Dermis blood vessel endothelial cell (primary cell): ENCODE results near the gene NKX1-2. TPM values are rescaled to one million over a fixed set of nuclear protein-coding genes. Genes with fewer than 3 reads are reported as not detected.

ENCODE experiments used
- DNase-seq: peaks from one replicate; pipeline ENCODE4 v3.0.0; 2010
- total RNA-seq: library from RNA; depleted of rRNA; stranded (reverse); fragments of >200 nt; gene quantifications from 2 replicates; pipeline ENCODE4 v1.2.3, GENCODE V29; 2014

NKX1-2 gene
- total RNA-seq, 1 donor from 2014 or later: not detected

DNA sequence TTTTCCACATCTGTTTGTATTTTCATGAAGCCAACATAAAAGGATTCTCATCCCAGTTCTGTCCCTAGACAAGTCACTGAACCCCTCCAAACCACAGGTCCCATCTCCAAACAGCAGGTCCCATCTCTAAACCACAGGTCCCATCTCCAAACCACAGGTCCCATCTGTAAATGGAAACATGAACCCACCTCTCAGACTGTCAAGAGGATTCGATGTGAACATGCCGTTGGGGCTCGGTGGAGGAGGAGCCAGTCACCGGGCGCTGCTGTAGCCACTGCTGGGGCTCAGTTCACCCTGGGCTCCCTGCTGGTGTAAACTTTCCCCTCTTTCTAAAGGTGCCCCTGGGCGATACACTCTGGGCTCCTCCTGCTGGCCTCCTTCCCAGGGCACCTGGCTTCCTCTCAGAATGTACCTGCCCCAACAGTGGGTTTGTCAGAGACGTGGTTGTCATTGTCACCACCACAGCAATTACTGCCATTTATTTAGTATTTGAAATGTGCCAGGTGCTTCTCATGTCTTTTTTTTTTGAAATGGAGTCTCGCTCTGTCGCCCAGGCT is 24.8 kb upstream of the NKX1-2 start:
- no peak for DNase-seq

DNA sequence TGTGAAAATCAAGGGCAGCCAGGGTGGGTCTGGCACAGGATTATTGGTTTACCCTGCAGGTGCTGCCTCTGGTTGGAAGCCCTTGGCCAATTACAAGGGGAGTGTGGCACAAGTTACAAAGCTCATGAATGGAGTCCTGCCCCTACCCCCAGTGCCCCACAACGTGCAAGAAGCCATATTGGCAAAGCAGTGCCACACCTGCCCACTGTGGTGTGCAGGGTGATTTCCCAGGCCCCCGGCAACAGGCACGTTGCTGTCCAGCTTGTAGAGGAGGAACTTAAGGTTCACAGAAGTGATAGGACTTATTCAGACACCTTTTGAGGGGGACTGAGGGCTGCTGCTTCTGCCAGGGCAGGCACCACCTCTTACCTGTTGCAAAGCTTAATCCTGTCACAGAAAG is 23.2 kb upstream of the NKX1-2 start:
- no peak for DNase-seq

DNA sequence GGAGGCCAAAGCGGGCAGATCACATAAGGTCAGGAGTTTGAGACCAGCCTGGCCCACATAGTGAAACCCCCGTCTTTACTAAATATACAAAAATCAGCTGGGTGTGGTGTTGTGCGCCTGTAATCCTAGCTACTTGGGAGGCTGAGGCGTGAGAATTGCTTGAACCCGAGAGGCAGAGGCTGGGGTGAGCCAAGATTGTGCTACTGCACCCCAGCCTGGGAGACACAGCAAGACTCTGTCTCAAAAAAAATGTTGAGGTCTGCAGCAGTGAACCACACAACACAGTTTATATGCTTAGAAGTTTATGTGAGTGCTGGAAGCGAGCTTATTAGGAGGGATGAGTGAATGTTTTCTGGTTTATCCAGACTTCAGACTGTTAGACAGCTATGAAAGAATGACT is 22.2 kb upstream of the NKX1-2 start:
- DNase-seq: no peak

DNA sequence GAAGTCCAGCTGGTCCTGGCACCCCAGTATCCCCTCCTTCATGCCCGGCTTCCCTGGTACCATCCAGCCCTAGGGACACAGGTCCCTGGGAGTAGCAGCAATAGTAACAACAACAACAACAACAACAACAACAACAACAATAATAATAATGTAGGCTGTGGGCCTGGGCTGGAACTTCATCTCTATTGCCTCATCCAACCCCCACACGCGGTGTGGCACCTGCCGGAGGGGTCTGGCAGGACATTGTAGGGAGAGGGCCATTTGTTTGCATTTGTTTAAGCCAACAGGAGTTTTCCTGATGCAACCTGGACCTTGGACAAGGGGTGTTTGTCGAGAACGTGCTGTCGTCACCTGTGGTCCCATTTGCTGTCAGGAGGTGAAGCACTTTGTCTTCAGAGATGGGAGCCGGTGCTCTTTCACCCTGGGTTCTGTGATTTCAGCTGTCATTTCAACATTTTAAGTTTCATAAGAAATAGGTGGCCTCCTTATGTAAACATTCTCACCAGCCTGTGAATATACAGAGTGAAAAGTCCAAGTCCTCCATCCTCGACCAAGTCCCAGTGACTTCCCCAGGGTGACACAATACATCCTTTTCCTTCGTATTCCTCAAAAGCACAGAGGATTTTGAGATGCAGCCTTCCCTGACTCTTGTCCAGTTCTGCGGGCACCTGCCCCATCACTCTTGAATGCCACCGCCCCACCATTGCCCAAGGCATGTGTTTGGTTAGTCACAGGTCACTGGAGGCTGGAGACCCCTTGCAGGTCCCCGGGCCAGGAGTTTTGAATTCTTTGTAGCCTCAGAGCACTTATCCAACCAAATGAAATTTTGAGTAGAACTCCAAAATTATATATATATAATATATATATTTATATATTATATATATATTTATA is 21.0 kb upstream of the NKX1-2 start:
- DNase-seq: no peak

DNA sequence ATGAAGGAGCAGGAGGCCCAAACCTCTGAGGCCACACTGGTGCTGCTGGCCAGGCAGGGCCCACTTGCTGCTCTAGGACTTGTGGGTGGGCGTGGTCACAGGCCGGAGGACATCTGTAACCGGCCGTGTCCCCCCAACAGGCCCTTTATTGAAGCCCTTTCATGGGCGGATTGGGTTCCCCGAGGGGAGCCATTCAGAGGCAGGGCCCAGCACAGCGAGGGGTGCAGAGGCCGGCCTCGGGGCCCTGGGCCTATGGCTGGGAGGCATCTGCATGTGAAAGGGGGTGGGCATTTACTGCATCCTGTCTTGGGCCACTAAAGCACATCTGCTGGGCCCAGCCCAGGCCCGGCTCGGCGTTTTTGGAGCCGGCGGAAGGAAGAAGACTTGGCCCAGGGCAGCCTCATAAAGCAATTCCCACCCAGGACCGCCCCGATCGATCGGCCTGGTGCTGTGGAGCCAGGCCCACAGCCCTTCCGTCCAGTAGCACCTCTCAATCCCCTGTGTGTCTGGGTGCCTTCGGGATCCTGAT is 20.2 kb upstream of the NKX1-2 start:
- DNase-seq: no peak

DNA sequence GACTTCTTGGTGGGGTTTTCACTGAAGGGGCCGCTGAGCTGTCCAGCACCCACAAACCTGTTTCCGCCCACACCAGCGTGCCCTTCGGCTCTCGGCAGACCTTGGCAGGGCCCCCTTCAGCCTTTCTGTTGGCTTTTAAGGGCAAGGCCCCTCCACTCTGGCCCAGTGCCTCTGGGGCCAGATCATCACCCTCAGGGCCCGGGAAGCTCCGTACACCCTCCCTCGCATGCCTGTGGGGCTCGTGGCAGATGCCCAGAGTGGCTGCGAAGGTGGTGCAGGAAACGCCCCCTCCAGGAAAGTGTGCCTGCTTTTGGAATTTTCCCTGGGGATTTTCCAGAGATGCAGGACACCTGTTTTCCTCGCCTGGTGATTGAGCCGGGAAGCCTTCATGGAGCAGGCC is 18.8 kb upstream of the NKX1-2 start:
- DNase-seq: no peak

DNA sequence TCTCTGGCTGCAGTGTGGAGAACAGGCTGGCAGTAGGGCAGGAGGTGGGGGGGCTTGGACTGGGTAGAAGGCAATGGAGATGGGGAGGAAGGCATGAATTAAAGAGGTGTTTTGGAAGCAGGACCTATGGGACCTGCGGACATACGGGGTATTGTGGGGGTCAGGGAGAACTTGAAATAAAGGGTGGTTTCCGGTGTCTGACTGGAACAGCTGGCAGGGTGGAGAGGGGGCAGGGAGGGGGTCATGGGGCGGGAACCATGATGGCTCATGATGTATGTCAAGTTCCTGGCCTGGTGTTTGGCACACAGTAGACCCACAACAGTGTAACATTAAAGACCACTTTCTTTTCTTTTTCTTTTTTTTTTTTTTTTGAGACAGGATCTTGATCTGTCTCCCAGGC is 17.3 kb upstream of the NKX1-2 start:
- DNase-seq: no peak

DNA sequence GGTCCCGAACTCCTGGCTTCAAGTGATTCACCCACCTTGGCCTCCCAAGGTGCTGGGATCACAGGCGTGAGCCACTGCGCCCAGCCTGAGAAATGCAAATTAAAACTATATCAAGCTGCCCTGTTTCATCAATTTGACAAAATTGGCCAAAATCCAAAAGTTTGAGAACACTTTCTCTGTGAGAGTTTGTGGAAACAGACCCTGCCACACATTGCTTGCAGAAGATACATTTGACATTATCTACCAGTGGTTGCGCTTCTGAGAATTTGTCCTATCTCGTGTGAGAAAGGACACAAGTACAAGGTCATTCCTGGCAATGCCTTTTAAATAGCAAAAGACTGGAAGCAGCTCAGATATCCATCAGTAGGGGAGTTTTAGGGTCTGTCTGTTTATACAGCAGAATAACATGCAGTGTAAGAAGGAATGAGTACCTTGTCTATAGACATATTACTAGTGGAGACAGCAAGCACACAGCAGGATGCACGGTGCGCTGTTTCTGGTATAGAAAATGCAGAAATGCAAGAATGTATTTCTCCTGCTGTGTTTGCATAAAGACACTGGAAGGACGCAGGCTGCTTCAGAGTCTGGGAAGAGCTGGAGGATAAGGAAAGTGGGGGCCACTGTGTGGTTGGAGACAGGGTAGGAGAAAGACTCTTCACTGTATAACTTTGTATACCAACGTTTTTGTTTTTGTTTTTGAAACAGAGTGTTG is 16.1 kb upstream of the NKX1-2 start:
- no peak for DNase-seq

DNA sequence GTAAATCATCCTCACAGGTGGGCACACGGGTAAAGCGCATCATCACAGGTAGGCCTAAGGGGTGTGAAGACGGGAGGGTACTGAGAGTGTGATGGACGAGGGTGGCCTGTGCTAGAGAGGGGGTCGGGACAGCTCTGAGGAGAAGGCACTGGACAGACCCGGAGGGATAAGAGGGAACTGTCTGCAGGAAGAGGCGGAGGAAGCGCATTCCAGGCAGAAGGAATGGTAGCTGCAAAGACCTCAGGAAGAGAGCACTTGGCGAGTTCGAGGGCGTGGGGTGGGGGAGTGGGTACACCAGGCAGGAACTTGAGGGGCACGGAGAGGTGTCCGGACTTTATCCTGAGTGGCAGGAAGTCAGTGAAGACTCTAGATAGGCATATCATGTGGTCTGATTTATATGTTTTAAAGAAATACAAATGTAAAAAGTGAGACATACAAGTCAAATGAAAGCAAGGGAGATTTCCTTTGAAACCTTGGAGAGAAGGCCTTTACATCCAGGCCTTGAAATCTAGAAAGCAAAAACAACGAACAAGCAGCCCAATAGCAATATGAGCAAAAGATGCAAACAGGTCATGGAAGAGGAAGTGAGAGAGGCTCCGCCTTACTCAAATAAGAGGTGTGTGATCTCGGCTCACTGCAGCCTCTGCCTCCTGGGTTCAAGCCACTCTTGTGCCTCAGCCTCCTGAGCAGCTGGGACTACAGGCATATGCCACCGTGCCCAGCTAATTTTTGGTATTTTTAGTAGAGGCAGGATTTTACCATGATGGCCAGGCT is 15.4 kb upstream of the NKX1-2 start:
- DNase-seq: no peak

DNA sequence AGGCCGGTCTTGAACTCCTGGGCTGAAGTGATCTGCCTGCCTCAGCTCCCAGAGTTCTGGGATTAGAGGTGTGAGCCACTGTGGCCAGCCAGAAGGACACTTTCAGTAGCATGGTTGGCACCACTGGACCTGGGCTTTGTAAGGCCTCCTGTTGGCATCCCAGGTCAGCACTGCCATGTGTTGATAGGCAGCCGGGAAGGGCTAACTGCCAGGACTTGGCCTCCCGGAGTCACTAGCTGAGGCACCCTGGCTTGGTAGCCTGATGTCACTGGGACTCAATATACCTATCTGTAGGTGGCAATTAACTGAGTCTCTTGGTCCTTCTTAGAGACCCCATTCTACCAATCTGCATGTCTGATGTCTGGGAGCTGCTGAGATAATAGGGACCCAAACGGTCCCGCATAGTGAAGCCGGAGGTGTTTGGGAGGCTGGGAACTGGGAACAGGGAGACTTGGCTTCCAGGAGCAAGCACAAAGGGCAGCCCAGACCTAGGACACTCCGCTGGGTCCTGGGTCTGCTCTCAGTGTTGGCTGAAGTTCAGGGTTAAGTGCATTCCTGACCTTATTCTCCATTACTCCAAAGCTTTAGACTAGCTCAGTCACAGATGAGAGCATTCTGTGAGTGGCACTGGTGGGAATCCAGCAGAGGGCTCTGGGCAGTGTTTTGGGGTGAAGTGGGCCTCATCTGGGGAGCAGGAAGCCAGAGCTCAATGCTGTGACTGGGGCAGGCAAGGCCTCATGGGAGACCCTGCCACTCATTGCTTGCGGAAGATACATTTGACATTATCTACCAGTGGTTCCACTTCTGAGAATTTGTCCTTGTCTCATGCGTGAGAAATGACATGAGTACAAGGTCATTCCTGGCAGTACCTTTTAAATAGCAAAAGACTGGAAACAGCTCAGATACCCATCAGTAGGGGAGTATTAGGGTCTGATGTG is 14.5 kb upstream of the NKX1-2 start:
- no peak for DNase-seq

DNA sequence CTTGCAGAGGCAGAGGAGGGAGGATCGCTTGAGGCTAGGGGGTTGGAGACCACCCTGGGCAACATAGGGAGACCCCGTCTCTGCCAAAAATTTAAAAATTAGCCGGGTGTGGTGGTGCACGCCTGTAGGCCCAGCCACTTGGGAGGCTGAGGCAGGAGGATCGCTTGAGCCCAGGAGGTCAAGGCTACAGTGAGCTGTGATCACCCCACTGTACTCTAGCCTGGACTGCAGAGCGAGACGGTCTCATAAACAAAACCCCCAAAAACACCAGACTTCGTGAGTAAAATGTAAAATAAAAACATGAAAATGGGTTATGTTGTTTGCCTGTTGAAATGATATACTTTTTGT is 12.5 kb upstream of the NKX1-2 start:
- no peak for DNase-seq

DNA sequence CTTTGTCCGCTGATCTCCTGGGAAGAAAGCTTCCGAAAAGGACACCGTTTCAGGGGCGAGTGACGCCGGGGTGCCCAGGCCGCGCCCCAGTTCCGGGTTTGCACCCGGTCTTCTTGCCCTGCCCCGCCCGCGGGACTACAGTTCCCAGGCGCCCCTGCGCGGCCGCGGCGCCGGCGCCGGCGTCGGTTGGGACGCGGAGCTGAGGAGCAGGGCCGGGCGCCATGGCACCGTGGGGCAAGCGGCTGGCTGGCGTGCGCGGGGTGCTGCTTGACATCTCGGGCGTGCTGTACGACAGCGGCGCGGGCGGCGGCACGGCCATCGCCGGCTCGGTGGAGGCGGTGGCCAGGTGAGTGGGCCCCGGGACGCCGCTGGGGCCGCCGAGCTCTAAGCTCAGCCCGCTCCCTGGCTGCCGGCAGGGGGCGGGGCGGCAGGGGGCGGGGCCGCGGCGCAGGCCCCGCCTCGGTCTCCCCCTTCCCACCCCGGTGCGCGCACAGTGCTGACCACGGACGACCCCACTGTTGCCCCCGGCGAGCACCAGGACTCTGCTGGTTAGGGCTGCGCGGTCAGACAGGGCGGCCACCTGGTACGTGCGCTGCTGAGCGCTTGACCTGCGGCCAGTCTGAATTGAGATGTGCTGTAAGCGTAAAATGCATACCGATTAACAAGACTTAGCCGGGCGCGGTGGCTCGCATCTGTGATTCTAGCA is 12.0 kb upstream of the NKX1-2 start, which contains the start of gene LHPP:
LHPP (plus strand) TSS at position 182 of the 706 bp plus-strand sequence; CDS start at position 222, 40 bp downstream.
- peak; percentile 84 for DNase-seq

DNA sequence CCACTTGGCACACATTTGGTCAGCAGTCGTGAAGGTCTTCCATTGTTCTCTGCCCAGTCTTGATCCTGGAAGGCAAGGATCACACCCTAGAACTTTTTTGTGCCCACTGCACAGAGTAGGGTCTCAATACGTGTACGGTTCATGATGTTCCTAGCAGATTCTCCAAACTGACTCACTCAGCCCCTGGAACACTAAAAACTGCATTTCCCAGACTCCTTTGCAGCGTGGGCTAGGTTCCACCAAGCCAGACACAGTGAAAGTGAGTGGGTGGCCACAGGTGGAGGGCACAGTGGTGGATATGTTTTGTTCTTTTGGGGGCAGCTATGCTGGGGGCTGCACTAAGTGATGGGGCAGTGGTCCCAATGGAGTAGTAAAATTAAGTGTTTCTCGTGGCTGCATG is 10.3 kb upstream of the NKX1-2 start:
- no peak for DNase-seq

DNA sequence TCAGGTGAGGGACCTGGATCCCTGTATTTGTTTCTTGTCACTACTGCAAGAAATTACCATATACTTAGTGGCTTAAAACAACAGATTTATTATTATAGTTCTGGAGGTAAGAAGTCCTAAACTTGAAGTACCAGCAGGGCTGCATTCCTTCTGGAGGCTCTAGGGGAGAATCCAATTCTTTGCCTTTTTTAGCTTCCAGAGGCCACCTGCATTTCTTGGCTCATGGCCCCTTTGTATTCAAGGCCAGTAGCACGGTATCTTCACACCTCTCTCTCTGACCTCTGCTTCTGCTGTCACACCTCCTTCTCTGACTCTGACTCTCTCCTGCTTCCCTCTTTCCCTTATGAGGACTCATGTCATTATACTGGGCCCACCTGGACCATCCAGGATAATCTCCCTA is 9.6 kb upstream of the NKX1-2 start:
- DNase-seq: no peak

DNA sequence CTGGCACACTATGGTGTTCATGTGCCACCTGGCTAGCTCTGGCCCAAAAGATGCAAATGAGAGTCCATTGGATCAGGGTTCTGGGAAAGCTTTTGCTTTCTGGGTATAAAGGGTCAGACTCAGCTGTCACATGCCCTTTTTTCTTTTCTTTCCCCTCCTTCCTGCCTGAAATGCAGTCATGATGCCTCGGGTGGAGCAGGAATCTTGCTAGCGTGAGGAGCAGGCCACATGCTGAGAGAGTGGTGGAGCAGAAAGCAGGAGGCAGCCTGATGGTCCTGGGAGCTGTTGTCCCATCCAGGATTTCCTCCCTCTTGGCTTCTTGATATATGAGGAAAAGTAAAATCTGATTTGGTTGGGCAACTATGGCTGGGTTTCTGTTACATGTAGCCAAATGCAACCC is 9.1 kb upstream of the NKX1-2 start:
- no peak for DNase-seq

DNA sequence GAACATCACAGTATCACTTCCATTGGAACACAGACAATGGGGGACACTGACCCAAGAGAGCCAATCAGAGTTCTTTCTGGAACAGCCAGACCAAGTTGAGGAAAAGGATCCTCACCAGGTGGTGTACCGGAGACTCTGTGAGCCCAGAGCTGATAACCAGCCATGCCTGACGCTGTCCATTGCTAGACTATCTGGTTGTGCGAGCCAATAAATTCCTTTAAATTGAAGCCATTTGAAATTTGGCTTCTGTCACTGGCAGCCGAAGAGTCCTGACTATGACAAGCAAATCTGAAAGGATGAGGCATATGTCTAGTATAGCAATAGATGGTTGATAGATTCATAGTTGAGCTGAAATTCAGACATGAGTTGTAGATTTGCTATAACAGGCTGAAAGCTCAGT is 8.6 kb upstream of the NKX1-2 start:
- DNase-seq: no peak

DNA sequence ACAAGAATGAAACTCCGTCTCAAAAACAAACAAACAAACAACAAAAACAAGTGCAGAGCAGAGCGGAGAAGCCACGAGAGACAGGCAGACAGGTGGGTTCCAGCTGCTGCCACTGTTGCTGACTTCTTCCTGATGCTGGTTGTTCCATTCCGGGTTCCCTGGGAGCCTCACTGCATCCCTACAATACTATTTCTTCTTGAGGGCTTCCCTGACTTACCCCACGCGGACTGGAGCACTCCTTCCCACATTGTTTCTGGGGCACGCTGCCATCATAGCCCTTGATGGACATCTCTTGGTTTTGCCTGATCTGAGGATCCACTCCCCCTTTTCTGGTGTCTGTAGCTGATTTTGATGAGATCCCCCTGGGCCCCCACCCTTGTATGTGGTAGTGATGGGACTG is 5.6 kb upstream of the NKX1-2 start:
- DNase-seq: no peak

DNA sequence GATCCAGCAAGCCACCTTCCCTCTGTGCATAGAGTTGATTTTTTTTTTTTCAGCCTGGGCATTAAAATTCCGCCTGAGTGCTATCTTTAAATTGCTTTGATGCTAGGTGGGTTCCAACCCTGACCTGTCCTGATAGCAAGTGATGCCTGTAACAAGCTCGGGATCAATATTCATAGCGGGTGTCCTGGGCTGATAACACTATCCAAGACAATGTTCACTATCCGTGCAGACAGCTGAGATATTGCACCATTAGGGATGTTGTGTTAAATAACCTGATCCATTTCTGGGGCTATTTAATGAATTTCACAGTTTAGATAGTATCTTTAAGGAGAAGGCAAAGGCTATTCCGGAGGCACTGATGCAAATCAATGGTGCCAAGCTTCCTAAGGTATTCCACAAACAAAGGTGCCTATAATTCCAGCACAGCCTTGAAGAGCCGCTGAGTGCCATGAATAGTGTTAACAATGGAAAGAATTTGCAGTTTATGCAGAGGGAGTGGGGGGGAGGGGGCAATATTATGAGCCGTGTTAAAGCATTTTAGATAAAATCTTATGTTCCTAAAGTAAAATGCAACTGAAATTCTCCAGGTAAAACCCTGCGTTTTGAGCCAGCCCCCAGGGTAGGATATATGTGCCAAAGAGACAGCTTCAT is 4.2 kb upstream of the NKX1-2 start:
- no peak for DNase-seq

DNA sequence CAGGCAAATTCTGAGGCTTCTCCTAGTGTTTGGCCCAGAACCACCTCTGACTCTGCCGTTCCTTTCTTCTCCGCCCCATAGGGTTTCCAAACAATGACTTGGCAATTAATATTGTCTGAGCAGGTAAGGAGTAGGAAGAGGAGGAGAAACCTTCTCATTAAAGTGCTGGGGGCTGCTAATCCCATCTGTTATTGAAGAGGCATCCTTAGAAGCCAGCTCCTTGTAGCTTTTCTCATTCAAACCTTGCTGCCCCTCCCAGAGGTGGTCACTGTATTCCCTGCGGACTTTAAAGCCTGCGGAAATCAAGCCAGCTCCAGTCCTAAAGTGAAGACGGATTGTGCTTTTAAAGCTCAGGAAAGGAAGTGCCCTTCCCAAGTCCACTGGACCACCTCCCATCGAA is 1.4 kb upstream of the NKX1-2 start:
- DNase-seq: no peak

DNA sequence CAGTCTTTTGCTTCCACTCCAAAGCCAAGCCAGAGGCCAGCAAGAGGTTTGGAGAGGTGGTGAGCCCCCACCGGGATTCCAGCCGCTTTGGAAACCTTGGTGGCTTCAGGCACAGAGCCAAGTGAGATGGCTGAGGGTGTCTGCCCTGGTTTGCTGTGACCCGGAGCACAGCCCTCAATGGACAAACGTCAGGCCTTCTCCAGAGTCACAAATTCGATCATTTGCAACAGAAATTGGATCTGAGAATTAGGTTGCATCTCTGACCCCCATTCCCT is 885 bp upstream of the NKX1-2 start:
- DNase-seq: no peak
